ENCODE measurements around the gene ADGRG6.

ADGRG6 gene

DNA sequence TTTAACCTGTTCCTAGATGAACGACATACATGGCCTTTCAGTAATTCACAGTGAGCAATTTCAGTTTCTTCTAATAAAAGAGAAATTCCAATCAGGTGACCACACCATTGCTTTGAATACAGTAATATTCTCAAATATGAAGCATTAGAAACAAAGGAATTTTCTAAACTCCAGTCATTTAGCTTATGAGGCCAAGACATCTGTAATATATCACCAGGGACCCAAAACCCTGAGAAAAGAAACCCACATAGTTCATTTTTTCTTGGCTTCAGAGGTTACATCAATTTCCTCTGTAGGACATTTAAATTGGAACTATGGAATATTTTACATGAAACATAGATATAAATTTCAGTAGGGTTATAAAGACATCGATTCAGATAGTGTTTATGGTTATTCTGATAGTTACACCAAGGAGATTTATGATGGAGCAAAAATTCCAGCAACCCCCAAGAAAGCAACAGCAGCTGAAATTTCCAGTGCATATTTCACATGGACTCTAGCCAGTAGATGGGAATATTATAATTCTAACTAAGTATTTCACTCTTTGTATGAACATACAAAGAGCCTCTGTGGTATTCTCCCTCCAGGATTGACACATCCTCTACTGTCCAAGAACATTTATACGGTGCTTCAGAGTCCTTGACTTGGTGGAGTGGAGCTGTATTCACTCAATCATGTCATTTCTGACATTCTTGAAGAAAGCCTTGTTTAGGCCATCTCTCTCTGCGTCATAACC lies 82.9 kb downstream of the ADGRG6 start:
- Mint-ChIP-seq H3K4me1 (no peaks in the 10 kb centered on the region), H3K9me3 (no peaks in the 10 kb centered on the region), H3K4me3 (no peak overlapping the region), H3K27me3 (no peaks in the 10 kb centered on the region), H3K27ac (no peak overlapping the region)
- ATAC-seq (no peak), DNase-seq (no peak)

DNA sequence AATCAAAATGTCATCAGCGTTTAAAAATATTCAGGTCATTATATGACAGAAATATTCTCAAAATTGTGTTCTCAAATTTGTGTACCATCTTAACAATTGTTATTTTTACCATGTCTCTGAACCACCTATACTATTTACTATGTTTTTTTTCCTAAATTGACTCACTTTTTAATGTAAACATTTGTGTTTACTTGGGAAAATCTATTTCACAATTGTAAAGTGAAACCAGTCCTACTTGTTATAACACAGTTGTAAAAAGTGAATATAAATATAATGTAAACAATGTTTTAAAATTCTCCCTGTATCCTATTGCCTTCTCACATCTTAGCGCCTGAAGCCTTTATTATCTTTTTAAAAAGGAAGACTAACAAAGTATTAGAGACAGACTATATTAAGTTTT lies 83.5 kb downstream of the ADGRG6 start:
- Mint-ChIP-seq H3K27me3 (no peaks in the 10 kb centered on the region), H3K4me3 (no peak overlapping the region), H3K27ac (no peak overlapping the region), H3K9me3 (no peaks in the 10 kb centered on the region), H3K4me1 (no peaks in the 10 kb centered on the region)
- DNase-seq, result no peak
- no peak for ATAC-seq

DNA sequence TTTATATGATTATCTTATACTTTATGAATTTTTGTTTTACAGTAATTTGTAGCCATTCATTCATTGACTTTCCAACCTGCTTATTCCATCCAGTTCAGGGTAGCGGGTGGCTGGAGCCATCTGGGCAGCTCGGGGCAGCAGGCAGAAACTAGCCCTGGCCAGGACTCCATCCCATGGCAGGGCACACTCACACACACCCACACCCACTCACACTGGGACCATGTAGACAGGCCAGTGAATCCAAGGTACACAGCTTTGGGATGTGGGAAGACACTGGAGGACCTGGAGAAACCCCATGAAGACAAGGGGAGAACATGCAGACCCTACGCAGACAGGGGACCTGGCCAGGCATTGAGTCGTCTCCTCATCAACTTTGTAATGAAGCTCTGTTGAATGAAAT lies 84.8 kb downstream of the ADGRG6 start:
- no peak for ATAC-seq
- no peak overlapping the region for H3K4me3 Mint-ChIP-seq
- H3K27me3 Mint-ChIP-seq, result no peaks in the 10 kb centered on the region
- no peak overlapping the region for H3K27ac Mint-ChIP-seq
- no peaks in the 10 kb centered on the region for H3K9me3 Mint-ChIP-seq
- DNase-seq, result no peak
- no peaks in the 10 kb centered on the region for H3K4me1 Mint-ChIP-seq

DNA sequence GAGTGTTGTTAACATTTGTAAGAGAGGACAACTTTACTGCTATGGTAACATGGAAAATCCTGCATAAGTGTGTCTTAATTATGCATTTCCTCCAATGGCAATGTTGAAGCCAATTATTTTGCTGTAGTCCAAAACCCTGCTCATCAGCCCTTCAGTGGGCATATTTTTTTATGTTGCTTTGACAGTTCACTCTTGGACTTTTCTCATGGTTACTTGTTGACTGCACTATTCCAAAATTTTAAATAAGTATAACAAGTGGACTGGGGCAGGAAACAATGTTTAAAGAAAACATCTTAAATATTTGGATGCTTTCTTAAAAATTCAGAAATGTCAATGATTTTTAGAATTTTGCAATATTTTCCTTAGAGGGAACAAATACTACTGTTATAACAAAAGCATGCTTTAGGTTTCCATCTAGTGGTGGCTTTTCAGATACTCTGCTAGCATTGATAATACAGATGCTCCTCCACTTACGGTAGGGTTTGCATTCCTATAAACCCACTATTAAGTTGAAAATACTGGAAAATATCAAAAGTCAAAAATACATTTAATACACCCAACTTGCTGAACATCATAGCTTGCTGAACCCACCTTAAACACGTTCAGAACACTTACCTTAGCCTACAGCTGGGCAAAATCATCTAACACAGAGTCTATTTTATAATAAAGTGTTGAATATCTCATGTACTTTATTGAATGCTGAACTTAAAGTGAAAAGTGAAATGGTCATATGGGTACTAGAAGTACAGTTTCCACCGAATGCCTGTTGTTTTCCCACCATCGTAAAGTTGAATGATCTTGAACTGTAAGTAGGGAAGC lies 86.4 kb downstream of the ADGRG6 start:
- Mint-ChIP-seq H3K4me3 (no peak overlapping the region), H3K27ac (no peak overlapping the region), H3K27me3 (no peaks in the 10 kb centered on the region), H3K4me1 (peaks cover 2% of the 10 kb centered on the region), H3K9me3 (no peaks in the 10 kb centered on the region)
- ATAC-seq (peak; percentile 60), DNase-seq (no peak)

DNA sequence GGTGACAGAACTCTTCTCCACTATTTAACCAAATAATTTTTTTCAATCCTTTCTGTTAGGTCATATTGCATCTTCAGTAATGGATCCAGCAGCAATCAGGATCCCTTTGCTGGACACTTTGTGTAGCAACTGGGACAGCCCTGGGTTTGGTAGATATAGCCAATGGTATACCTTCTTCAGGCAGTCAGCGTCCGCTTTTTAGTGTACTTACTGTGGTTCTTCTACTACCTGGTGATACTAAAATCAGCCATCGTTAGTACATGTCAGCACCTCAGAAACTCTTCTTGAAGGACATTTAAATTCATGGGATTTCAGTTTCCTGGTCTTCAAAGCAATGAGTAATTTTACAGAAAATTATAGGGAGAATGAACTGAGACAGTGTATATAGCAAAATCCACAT lies 93.5 kb downstream of the ADGRG6 start:
- Mint-ChIP-seq H3K4me1 (peaks cover 29% of the 10 kb centered on the region), H3K27me3 (peaks cover 7% of the 10 kb centered on the region), H3K27ac (no peak overlapping the region), H3K4me3 (peak overlapping the region; percentile 36 to 55), H3K9me3 (no peaks in the 10 kb centered on the region)
- ATAC-seq (peak; percentile 54), DNase-seq (peak in 1 of 2 donors; percentile 8)

DNA sequence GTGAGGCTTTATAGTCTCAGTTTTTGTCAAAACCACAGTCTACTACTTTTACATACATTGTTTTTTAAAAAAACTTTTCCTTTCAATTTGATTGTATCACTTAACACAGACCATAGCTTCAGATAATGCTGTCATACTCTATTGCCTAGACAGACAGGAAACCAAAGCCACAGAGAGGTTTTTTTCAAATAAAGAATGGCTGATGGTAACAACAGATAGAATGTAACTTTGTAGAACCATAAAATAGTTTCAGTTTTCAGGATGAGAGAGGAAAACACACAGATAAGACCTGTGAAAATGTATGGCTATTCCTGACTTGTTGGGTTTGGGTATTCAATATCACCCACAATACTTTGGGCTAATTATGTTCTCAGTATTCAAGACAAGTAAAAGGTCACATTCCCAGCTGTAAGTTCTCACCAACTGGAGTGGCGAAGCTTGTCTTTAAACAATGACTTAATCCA lies 94.0 kb downstream of the ADGRG6 start:
- no peaks in the 10 kb centered on the region for H3K9me3 Mint-ChIP-seq
- H3K4me1 Mint-ChIP-seq, result peaks cover 29% of the 10 kb centered on the region
- H3K27me3 Mint-ChIP-seq, result peaks cover 7% of the 10 kb centered on the region
- ATAC-seq (peak; percentile 99), DNase-seq (no peak)
- H3K27ac Mint-ChIP-seq, result no peak overlapping the region
- H3K4me3 Mint-ChIP-seq, result peak overlapping the region; percentile 36 to 55

DNA sequence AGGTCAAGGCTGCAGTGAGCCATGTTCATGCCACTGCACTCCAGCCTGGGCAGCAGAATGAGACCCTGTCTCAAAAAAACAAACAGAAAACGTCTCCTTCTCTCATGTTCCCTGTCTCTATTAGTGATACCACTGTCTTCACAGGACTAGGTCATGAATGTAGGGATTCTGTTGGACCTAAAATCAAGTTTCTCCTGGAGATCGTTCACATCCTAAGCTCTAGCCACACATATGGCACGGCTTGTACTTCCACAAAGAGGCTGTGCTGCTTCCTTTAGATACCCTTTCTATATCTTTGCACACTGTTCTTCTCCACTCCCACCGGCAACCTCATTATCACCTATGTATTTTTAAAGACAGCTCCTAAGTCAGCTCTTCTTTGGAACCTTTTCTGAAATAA lies 96.5 kb downstream of the ADGRG6 start:
- no peak for DNase-seq
- no peak for ATAC-seq
- no peak overlapping the region for H3K27ac Mint-ChIP-seq
- H3K27me3 Mint-ChIP-seq, result peaks cover 7% of the 10 kb centered on the region
- H3K9me3 Mint-ChIP-seq, result no peaks in the 10 kb centered on the region
- H3K4me1 Mint-ChIP-seq, result peaks cover 26% of the 10 kb centered on the region
- no peak overlapping the region for H3K4me3 Mint-ChIP-seq

DNA sequence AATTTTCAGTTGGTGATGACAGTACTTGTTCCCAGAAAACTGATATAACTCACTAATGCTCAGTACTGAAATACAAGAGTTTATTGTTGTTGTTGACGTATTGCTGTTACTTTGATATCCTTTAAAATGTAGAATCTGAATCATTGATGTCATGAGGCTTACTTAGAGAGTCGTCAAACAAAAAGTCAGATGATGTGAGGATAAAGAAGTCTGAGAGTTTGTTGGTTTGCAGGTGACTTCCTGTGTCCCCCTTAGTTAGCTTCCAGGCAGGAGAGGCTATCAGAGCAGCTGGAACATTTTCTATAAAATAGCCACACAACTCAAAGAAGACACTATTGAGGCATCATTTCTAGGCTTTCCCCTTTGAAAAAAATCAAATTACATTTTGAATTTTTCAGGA lies 97.9 kb downstream of the ADGRG6 start:
- H3K9me3 Mint-ChIP-seq, result no peaks in the 10 kb centered on the region
- DNase-seq (no peak), ATAC-seq (no peak)
- H3K4me3 Mint-ChIP-seq, result no peak overlapping the region
- H3K27ac Mint-ChIP-seq, result no peak overlapping the region
- peaks cover 7% of the 10 kb centered on the region for H3K27me3 Mint-ChIP-seq
- peaks cover 16% of the 10 kb centered on the region for H3K4me1 Mint-ChIP-seq

DNA sequence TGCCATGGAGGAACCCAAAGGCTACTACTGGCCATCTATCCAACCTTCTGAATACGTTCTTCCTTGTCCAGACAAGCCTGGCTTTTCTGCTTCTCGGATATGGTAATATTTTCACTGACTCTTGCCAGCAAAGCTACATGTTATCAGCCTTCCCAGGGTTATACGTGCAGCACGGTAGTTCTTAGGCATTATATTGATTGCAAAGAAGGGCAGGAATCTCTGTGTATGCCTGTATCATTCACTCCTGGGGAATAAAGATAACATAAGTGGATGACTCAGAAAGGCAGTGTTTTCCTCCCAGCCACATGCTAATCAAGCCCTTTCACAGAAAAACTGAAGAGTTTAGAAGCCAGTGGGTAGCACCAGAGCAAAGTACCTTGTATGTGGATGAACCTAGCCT lies 98.7 kb downstream of the ADGRG6 start:
- no peak overlapping the region for H3K27ac Mint-ChIP-seq
- no peak for ATAC-seq
- H3K4me1 Mint-ChIP-seq, result peaks cover 9% of the 10 kb centered on the region
- DNase-seq, result no peak
- H3K27me3 Mint-ChIP-seq, result peaks cover 7% of the 10 kb centered on the region
- no peaks in the 10 kb centered on the region for H3K9me3 Mint-ChIP-seq
- no peak overlapping the region for H3K4me3 Mint-ChIP-seq

DNA sequence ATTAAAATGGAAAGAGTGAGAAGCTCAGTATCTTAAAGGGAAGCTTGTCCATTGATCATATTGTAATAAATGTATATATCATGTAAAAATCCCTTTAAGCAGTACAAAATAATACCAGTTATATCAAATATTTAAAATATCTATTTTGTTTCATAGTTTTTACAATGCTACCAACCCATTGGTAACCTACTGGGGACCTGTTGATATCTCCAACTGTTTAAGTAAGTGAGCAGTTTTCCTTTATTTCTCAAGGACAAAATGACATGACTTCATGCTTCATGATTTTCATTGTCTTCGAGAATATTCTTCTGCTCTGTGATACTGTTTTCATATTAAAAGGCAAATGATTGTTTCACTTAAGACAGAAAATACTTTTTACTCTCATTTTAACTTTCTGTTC lies 100.0 kb downstream of the ADGRG6 start:
- H3K27me3 Mint-ChIP-seq, result peaks cover 7% of the 10 kb centered on the region
- DNase-seq, result no peak

DNA sequence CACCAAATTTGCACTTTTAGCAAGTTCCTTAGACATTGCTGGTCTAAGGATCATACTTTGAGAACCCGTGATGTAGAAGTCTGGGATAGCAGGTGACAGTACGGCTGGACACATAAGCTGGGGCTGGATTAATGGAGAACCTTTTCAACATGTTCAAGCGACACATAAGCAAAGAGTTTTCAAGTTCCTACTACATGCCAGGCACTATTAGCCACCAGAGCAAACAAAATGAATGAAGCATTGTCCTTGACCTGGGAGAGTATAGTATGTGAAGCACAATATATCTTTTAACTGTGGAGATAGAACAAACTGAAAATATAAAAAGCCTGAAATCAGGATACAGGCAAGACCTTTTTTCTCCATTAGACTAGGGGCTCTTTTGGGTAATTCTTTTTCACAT lies 102.9 kb downstream of the ADGRG6 start:
- Mint-ChIP-seq H3K4me3 (no peak overlapping the region), H3K27me3 (no peaks in the 10 kb centered on the region), H3K27ac (no peak overlapping the region), H3K4me1 (peaks cover 10% of the 10 kb centered on the region), H3K9me3 (no peaks in the 10 kb centered on the region)
- ATAC-seq, result no peak
- no peak for DNase-seq

More for the DNA sequence above, 100.0 kb downstream of the ADGRG6 start:
- H3K9me3 Mint-ChIP-seq, result no peaks in the 10 kb centered on the region
- ATAC-seq, result no peak
- no peak overlapping the region for H3K27ac Mint-ChIP-seq
- no peaks in the 10 kb centered on the region for H3K4me1 Mint-ChIP-seq
- H3K4me3 Mint-ChIP-seq, result no peak overlapping the region

DNA sequence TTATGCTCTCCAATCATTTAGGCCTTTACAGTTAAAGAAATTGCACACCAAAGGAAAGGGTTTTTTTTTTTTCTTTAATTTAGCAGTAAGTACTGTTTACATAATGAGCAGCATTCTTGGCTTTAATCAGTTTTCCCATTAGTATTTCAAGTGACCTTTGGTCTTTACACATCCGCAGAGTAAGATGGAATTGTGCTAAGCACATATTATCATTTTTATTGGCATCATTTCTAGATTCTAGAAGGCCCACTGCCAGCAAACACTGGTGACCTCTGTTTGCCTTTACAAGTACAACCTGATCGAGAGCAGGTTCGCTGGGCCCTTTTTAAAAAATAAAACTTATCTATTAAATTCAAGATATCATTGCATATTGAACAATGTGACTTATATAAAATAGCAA lies 104.3 kb downstream of the ADGRG6 start:
- Mint-ChIP-seq H3K4me1 (peaks cover 18% of the 10 kb centered on the region), H3K4me3 (no peak overlapping the region), H3K9me3 (no peaks in the 10 kb centered on the region), H3K27me3 (no peaks in the 10 kb centered on the region), H3K27ac (no peak overlapping the region)
- no peak for DNase-seq
- no peak for ATAC-seq

DNA sequence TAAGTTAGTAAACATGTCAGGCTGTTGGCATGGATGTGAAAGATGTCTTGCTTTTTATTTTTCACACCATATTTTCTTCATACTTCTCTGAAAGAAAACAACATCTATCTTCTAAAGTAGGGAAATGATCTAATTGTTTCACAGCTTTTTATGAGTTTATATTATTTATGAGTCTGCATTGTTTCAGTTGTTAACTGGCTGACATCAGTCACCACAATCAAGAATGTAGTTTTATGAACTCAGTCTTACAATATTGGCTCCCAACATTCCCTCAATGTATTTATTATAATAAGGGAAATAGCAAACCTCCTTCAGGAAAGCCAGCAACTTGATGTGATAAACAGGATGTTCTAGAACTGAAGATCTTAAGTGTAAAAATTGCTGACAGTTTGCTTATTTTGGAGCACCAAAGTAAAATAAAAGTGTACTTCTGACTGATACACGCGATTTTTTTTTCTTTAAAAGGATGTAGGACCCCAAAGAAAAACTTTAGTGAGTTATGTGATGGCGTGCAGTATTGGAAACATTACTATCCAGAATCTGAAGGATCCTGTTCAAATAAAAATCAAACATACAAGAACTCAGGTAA lies 106.0 kb downstream of the ADGRG6 start:
- H3K9me3 Mint-ChIP-seq, result no peaks in the 10 kb centered on the region
- H3K4me1 Mint-ChIP-seq, result peaks cover 18% of the 10 kb centered on the region
- H3K27ac Mint-ChIP-seq, result no peak overlapping the region
- H3K27me3 Mint-ChIP-seq, result no peaks in the 10 kb centered on the region
- no peak overlapping the region for H3K4me3 Mint-ChIP-seq
- ATAC-seq, result no peak
- DNase-seq, result no peak

DNA sequence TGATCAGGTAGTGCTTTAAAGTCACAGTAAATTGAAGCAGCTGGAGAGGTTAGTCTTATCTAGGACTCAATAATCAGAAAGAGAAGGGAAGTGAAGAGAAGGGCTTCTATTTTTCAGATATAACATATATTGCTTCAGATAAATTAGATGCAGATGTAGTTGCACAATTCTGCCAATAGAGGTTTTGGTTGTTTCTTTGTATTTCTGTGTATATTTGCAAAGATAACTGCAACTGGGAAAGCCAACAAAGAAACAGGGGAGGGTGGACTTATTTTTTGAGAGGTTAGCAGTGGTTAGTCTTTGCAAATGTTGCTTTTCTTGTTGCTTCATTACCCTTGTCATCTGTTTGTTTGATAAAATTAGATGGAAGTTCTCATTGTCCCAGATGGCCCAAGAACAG lies 106.6 kb downstream of the ADGRG6 start:
- peaks cover 18% of the 10 kb centered on the region for H3K4me1 Mint-ChIP-seq
- H3K9me3 Mint-ChIP-seq, result no peaks in the 10 kb centered on the region
- no peak for DNase-seq
- no peak for ATAC-seq
- H3K27me3 Mint-ChIP-seq, result no peaks in the 10 kb centered on the region
- no peak overlapping the region for H3K27ac Mint-ChIP-seq
- H3K4me3 Mint-ChIP-seq, result no peak overlapping the region

DNA sequence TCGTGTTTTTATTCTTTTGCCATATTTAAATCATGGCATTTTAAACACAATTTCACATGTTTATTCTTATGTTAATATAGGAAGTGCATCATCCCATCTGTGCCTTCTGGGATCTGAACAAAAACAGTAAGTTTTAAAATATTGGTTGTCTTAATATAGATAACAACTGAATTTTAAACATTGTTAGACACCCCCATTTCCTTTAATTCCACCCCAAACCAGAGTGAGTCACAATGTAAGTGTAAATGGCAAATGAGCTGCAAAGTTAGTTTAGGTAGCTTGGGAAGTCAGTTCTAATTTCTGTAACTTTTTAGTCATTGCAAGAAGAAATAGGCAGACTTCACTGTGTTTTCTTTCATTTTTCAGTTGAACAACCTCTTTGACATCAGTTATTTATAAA lies 108.0 kb downstream of the ADGRG6 start:
- ATAC-seq, result no peak

DNA sequence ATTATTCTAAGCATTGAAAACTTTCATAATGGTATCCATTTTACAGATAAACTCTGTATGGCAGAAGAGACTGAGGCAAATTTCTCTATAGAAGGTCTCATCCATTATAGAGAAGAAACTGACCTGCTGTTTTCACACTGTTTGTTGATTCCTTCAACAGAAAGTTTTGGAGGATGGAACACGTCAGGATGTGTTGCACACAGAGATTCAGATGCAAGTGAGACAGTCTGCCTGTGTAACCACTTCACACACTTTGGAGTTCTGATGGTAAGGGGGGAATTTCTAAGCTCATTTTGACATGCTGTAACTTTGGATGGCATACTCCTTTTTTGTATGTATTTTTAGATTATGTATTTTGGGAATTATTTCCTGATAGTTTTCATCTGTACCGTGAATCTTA lies 109.3 kb downstream of the ADGRG6 start:
- no peaks in the 10 kb centered on the region for H3K27me3 Mint-ChIP-seq

More for the DNA sequence above, 108.0 kb downstream of the ADGRG6 start:
- no peaks in the 10 kb centered on the region for H3K9me3 Mint-ChIP-seq
- H3K4me3 Mint-ChIP-seq, result no peak overlapping the region
- DNase-seq, result no peak
- H3K27ac Mint-ChIP-seq, result no peak overlapping the region
- no peaks in the 10 kb centered on the region for H3K27me3 Mint-ChIP-seq
- H3K4me1 Mint-ChIP-seq, result peaks cover 25% of the 10 kb centered on the region

More for the DNA sequence above, 109.3 kb downstream of the ADGRG6 start:
- no peak for DNase-seq
- Mint-ChIP-seq H3K4me3 (no peak overlapping the region), H3K4me1 (peaks cover 28% of the 10 kb centered on the region), H3K27ac (no peak overlapping the region), H3K9me3 (no peaks in the 10 kb centered on the region)
- ATAC-seq, result no peak
